IgD-negative memory B cell (primary cell): ENCODE data around the gene FGR. TPM values are rescaled to one million over a fixed set of nuclear protein-coding genes. Genes with fewer than 3 reads are reported as not detected.
A peak's percentile ranks its signal among the peaks of the same experiment; 100 is the strongest.
"Not testable (repeated sequence)": the region's sequence is repeated elsewhere in the genome, so short reads cannot be mapped to it uniquely, and the experiment has no call there.

Experiments
- H3K27ac Mint-ChIP-seq, 3 donors: one replicate each; pipeline ENCODE4 v1.8.0; 2020 to 2022; ENCODE audit warnings: mild to moderate bottlenecking in 3 of 3, mixed read lengths in 3 of 3, moderate library complexity in 1 of 3
- H3K27me3 Mint-ChIP-seq: one replicate; pipeline ENCODE4 v1.8.0; 2021; ENCODE audit warnings: mixed read lengths
- H3K36me3 Mint-ChIP-seq: one replicate; pipeline ENCODE4 v1.8.0; 2020; ENCODE audit warnings: mild to moderate bottlenecking, mixed read lengths
- H3K4me1 Mint-ChIP-seq, 3 donors: one replicate each; pipeline ENCODE4 v1.8.0; 2020 to 2022; ENCODE audit warnings: mixed read lengths in 3 of 3, mild to moderate bottlenecking in 1 of 3
- H3K4me3 Mint-ChIP-seq, 4 donors: one replicate each; pipeline ENCODE4 v1.8.0; 2020 to 2022; ENCODE audit warnings: mild to moderate bottlenecking in 4 of 4, mixed read lengths in 4 of 4, moderate library complexity in 3 of 4
- H3K9me3 Mint-ChIP-seq, 3 donors: one replicate each; pipeline ENCODE4 v1.8.0; 2020 to 2021; ENCODE audit warnings: mixed read lengths in 3 of 3, mild to moderate bottlenecking in 1 of 3
- polyA plus RNA-seq: library from polyadenylated mRNA; unstranded; fragments of 300-500 nt; fragmentation: Illumina TruSeq; gene quantifications from one replicate; pipeline ENCODE4 v1.2.3, GENCODE V29; 2021

FGR gene
- polyA plus RNA-seq, 1 donor from 2014 or later, result 72.0 TPM

- Mint-ChIP-seq H3K4me1 (peaks cover 5 to 10% (median 10%) of the 10 kb centered on the region in 3 donors), H3K9me3 (no peaks in the 10 kb centered on the region), H3K4me3 (no peak overlapping the region), H3K27me3 (no peaks in the 10 kb centered on the region), H3K27ac (peak overlapping the region in 1 of 3 donors; percentile 83), H3K36me3 (no peaks in the 10 kb centered on the region)
Observed at GRCh38 chr1:27650539-27651175, 15.7 kb upstream of the FGR start.

DNA sequence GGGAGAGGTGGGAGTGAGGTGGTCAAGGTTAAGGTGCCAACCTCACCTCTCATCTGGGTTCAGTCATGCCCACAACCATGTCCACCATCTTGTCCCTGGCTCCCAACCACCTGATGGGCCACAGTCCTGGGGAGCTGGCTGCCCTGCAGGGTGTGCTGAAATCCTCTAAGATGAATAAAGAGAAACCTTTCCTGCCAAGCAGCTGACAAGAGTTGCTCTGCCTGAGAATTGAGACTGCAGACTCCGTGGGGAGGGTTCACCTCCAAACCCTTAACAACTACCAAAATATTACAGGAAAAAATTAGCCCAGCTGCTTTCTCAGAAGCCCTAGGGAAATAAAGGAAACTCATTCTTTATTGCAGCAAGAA, 15.2 kb upstream of the FGR start:
- H3K36me3 Mint-ChIP-seq, result no peaks in the 10 kb centered on the region
- peaks cover 5 to 9% (median 7%) of the 10 kb centered on the region in 3 donors for H3K4me1 Mint-ChIP-seq
- H3K9me3 Mint-ChIP-seq, result no peaks in the 10 kb centered on the region
- H3K27me3 Mint-ChIP-seq, result no peaks in the 10 kb centered on the region
- no peak overlapping the region for H3K27ac Mint-ChIP-seq
- peak overlapping the region in 1 of 4 donors; percentile 19 for H3K4me3 Mint-ChIP-seq

- Mint-ChIP-seq H3K4me3 (peak overlapping the region in 1 of 4 donors; percentile 47), H3K27me3 (no peaks in the 10 kb centered on the region), H3K27ac (no peak overlapping the region), H3K9me3 (no peaks in the 10 kb centered on the region), H3K36me3 (no peaks in the 10 kb centered on the region), H3K4me1 (peaks cover 3 to 8% (median 5%) of the 10 kb centered on the region in 3 donors)
Observed at GRCh38 chr1:27649306-27649635, 14.3 kb upstream of the FGR start.

GRCh38 chr1:27648602-27649305, 13.8 kb upstream of the FGR start:
- H3K4me3 Mint-ChIP-seq, result peak overlapping the region in 1 of 4 donors; percentile 49
- no peak overlapping the region for H3K27ac Mint-ChIP-seq
- H3K27me3 Mint-ChIP-seq, result no peaks in the 10 kb centered on the region
- H3K36me3 Mint-ChIP-seq, result no peaks in the 10 kb centered on the region
- H3K4me1 Mint-ChIP-seq, result peaks cover 9 to 13% (median 9%) of the 10 kb centered on the region in 3 donors
- no peaks in the 10 kb centered on the region for H3K9me3 Mint-ChIP-seq

DNA sequence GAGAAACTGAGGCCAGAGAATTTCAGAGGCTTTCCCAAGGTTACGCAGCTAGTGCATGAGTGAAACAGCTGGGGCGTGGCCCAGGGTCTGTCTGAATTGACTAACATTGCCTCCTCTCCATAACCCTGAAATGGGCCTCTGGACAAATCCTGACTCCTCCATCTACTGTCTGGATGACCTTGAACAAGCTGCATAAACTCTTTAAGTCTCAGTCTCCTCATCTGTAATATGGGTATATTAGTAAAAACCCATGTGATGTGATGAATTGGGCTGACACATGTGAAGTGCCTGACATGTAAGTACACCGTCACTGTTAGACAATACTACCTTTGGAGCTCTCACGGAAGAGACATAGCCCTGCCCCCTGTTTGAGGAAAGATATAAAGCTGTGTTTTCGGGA, 12.3 kb upstream of the FGR start:
- Mint-ChIP-seq H3K4me3 (no peak overlapping the region), H3K9me3 (no peaks in the 10 kb centered on the region), H3K27me3 (no peaks in the 10 kb centered on the region), H3K27ac (no peak overlapping the region), H3K36me3 (no peaks in the 10 kb centered on the region), H3K4me1 (peaks cover 9 to 15% (median 13%) of the 10 kb centered on the region in 3 donors)

DNA sequence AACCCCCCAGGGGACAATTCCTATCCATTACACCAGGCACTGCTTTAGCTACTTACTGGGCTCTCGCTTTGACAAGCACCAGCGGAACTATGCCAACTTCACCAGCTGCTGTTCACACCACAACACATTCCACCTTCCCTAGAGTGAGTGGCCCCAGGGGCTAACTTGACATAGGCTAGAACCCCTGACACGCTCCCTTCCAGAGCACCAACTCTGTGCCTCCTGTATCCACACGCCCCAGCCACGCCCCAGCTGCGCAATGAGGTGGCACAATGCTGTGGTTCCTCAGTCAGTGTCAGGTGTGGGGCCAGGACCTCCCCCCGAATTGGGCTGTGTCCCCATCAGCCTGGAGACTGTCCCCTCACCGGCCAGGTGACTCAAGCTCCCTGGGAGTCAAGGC, 11.7 kb upstream of the FGR start:
- H3K36me3 Mint-ChIP-seq, result no peaks in the 10 kb centered on the region
- H3K27me3 Mint-ChIP-seq, result no peaks in the 10 kb centered on the region
- no peak overlapping the region for H3K27ac Mint-ChIP-seq
- H3K9me3 Mint-ChIP-seq, result no peaks in the 10 kb centered on the region
- no peak overlapping the region for H3K4me3 Mint-ChIP-seq
- peaks cover 7 to 15% (median 9%) of the 10 kb centered on the region in 3 donors for H3K4me1 Mint-ChIP-seq

GRCh38 chr1:27645071-27645415, 10.1 kb upstream of the FGR start:
- no peaks in the 10 kb centered on the region for H3K36me3 Mint-ChIP-seq
- no peaks in the 10 kb centered on the region for H3K27me3 Mint-ChIP-seq
- peaks cover 7 to 11% (median 10%) of the 10 kb centered on the region in 3 donors for H3K4me1 Mint-ChIP-seq
- no peak overlapping the region for H3K4me3 Mint-ChIP-seq
- H3K27ac Mint-ChIP-seq, result no peak overlapping the region
- H3K9me3 Mint-ChIP-seq, result no peaks in the 10 kb centered on the region

DNA sequence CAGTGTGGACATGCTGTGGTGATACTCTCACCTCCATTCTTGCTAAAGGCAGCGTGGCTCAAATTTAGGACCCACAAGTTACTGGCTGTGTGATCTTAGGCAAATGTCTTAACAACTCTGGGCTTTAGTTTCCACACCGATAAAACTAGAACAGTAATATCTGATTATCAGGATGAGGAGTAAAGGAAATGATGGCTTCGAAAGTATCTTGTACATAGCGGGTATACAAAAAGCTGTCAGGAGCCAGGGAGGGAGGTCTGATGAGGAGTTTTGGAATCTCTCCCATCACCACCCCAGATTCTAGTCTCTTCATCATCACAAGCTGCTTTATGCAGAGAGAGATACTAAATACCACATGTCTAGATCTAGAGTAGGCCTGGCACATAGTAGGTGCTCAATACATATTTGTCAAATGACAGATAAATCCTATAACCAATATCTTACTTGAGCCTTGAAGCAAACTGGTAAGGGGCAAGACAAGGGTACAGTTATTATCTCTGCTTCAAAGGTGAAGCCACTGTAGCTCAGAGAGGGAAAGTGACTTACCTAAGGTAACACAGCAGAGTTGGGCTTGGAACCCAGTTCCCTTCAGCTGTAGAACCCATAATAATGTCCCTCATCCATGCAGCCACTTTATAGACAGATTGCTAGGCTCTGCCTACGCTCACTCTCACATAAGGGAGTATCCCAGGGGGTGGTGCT, 9.5 kb upstream of the FGR start:
- peaks cover 7 to 13% (median 10%) of the 10 kb centered on the region in 3 donors for H3K4me1 Mint-ChIP-seq
- no peaks in the 10 kb centered on the region for H3K9me3 Mint-ChIP-seq
- H3K27me3 Mint-ChIP-seq, result no peaks in the 10 kb centered on the region
- no peaks in the 10 kb centered on the region for H3K36me3 Mint-ChIP-seq
- H3K27ac Mint-ChIP-seq, result peak overlapping the region in 1 of 3 donors; percentile 83
- no peak overlapping the region for H3K4me3 Mint-ChIP-seq

DNA sequence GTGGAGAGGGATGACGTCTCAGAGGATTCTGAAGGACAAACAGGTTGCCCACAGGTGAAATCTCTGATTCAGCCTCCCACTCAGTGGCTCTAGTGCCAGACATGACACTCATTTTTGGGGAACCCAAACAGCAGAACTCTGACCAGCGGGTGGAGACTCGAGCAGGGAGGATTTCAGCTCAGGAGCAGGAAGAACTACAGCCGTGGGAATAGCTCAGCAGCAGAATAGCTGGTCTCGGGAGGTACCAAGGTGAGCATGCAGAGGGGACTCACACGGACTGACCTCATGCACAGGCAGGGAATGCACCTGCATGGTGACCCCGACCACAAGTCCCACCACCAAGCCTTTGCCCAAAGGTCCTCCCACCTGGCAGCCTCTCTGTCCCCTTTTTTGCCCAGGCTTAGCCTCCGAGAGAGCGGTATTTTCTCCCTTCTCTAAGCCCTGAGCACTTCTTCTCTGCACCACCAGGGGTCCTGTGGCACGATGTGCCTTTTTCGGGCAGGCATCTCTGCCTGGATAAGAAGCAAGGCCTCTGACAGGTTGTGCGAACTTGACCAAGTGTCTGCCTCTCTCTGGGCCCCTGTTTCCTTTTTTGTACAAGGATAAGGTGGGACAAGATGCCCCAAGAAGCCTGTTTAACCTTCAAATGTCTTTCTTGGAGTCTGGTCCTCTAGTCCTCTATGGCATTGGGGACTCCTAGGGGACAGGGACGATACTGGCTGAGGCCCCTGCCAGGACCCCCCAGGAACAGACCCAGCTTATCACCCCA, 8.8 kb upstream of the FGR start:
- Mint-ChIP-seq H3K4me3 (peak overlapping the region in 2 of 4 donors; percentile 51 to 81), H3K9me3 (no peaks in the 10 kb centered on the region), H3K36me3 (no peaks in the 10 kb centered on the region), H3K4me1 (peaks cover 7 to 13% (median 10%) of the 10 kb centered on the region in 3 donors), H3K27me3 (no peaks in the 10 kb centered on the region), H3K27ac (peak overlapping the region in 1 of 3 donors; percentile 83)

GRCh38 chr1:27640514-27640913, 5.5 kb upstream of the FGR start:
- H3K27me3 Mint-ChIP-seq, H3K9me3 Mint-ChIP-seq, H3K4me3 Mint-ChIP-seq, H3K27ac Mint-ChIP-seq, H3K36me3 Mint-ChIP-seq: not testable (repeated sequence)
- peaks cover 18 to 24% (median 18%) of the 10 kb centered on the region in 3 donors for H3K4me1 Mint-ChIP-seq

- no peaks in the 10 kb centered on the region for H3K9me3 Mint-ChIP-seq
- H3K27me3 Mint-ChIP-seq, result no peaks in the 10 kb centered on the region
- peaks cover 15 to 20% (median 18%) of the 10 kb centered on the region in 3 donors for H3K4me1 Mint-ChIP-seq
- no peaks in the 10 kb centered on the region for H3K36me3 Mint-ChIP-seq
- H3K27ac Mint-ChIP-seq, result peak overlapping the region in 1 of 3 donors; percentile 34
- peak overlapping the region in 1 of 4 donors; percentile 17 for H3K4me3 Mint-ChIP-seq
Observed at GRCh38 chr1:27638805-27639204, 3.8 kb upstream of the FGR start.

DNA sequence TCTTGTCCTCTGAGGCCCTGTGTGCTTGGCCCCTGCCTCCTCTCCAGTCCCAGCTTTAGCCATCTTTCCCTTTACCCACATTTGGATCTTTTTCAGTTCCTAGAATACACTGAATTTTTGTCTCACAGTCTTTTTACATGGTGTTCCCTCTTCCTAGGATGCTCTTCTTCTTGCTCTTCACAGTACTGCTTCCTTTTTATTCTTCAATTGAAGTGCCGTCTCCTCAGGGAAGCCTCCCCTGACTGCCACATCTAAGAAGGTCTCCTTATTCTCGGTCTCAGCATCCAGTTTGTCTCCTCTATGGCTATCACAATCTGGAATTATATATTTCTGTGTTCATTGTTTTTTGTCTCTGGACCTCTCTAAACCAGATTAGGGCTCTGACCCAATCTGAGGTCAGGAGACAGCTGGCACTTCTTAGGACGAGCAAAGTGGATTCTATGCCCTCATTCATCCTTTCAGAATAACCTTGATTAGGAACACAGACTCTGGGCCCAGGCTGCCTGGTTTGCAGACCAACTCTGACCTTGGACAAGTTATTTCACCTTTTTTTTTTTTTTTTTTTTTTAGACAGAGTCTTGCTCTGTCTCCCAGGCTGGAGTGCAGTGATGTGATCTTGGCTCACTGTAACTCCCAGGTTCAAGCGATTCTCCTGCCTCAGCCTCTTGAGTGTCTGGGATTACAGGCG, 3.2 kb upstream of the FGR start:
- H3K9me3 Mint-ChIP-seq, result no peaks in the 10 kb centered on the region
- H3K27ac Mint-ChIP-seq, result peak overlapping the region in 1 of 3 donors; percentile 34
- peaks cover 18 to 21% (median 19%) of the 10 kb centered on the region in 3 donors for H3K4me1 Mint-ChIP-seq
- no peaks in the 10 kb centered on the region for H3K36me3 Mint-ChIP-seq
- no peaks in the 10 kb centered on the region for H3K27me3 Mint-ChIP-seq
- peak overlapping the region in 1 of 4 donors; percentile 5 for H3K4me3 Mint-ChIP-seq

DNA sequence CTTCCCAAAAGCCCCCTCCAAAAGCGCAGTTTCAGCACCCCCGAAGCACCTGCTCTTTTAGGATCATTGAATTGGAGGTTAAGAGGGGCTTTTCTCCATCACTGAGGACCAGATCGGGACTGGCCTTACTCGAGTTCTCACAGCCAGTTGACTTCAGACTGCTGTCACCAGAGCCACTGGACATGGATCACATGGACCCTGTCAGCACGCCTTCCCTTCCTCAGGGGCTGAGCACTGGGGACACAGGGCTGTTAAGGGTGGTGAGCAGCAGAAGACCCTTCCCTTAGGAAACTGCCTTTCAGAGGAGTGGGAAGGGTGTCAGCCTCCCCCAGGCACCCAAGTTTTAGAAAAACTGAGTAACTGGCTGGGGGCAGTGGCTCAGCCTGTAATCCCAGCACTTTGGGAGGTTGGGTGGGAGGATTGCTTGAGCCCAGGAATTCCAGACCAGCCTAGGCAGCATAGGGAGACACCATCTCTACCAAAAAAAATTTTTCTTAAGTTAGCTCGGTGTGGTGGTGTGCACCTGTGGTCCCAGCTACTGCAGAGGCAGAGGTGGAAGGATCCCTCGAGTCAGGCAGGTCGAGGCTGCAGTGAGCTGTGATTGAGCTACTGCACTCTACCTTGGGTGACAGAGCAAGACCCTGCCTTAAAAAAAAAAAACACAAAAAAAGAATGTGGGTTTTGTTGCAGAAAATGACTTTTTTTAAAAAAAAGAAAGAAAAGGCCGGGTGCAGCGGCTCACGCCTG, 584 bp upstream of the FGR start:
- Mint-ChIP-seq H3K4me1 (peaks cover 43 to 47% (median 45%) of the 10 kb centered on the region in 3 donors), H3K36me3 (no peaks in the 10 kb centered on the region), H3K27ac (peak overlapping the region; percentile 10 to 98 (median 70)), H3K9me3 (no peaks in the 10 kb centered on the region), H3K4me3 (peak overlapping the region; percentile 5 to 93 (median 68)), H3K27me3 (no peaks in the 10 kb centered on the region)
